Embryonic facial prominence (tissue), 1 donor: ENCODE data around the gene DCLRE1B.
A peak's percentile ranks its signal among the peaks of the same experiment; 100 is the strongest.

Experiments used
- DNase-seq: peaks from one replicate; pipeline ENCODE4 v3.0.0-alpha.2; 2016; ENCODE audit errors: extremely low spot score

DCLRE1B gene

DNA sequence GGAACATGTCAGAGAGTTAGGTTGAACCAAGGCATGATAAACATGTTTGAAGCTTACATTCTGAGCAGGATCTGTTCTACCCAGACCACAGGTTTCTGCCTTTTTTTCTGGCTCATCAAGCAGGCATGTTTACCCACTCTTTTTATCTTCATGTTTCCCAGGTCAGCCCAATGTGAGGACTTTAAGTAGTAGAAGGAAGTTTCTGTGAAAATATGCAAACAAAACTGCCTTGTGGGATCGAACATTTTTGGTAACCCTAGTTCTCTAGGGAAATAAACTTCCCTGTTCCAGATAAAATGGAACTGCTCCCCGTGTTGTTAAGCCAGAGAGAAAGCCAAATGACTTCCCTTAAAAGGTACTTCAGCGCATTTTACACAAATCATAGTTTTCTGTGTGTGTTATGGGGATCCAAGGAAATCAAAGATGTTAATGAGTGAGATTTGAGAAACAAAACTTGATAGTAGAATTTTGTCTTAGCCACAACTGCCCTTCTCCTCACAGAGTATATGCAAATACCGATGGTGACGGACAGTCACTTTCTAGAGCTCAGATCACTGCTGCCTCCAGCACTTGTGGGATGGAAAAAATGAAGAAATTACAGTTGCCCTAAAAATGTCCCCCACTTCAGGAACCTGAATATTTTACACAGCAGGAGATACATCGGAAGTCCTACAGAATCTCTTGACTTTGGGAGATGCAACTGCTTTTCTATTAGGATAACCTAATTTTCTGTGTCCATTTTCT, 23.2 kb downstream of the DCLRE1B start:
- DNase-seq = no peak

DNA sequence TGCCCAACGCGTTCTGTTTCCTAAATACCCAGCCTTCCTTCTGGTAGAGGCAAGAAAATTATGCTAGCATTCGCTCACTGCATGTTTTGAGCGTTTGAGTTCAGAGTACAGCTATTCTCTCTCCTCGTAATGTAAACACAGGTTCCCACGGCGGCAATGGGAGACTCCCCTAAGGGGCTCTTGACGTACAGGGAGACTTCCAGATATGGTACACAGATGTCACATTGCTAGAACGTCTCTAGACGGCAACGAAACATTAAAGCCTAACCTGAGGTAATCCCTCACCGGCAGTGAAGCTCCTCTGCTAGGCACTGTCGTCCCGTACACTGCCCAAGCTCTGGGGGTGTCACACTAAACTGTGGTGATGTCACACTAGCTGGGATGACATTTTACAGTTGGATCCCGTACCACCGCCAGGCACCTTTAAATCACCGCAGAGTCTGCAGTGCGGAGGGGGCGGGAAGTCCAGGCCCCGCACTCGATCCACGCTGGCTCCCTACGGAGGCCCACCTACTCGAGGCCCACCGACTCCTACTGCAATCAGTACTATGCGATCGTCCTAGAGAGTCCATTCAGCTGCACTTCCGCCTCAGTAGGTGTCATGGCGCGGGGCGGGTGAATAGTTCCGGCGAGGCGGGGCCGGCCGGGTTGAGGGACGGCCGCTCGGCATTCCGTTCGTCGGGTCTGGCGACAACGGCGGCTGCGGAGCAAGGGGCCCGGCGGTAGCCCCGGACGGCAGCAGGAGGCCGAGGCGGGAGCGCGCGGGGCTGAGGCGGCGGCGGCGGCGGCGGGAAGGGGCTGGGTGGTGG, 24.0 kb downstream of the DCLRE1B start, which contains the start of gene HIPK1:
HIPK1 (plus strand) TSS at position 384 of the 809 bp plus-strand sequence.
- peak; percentile 91 for DNase-seq

DNA sequence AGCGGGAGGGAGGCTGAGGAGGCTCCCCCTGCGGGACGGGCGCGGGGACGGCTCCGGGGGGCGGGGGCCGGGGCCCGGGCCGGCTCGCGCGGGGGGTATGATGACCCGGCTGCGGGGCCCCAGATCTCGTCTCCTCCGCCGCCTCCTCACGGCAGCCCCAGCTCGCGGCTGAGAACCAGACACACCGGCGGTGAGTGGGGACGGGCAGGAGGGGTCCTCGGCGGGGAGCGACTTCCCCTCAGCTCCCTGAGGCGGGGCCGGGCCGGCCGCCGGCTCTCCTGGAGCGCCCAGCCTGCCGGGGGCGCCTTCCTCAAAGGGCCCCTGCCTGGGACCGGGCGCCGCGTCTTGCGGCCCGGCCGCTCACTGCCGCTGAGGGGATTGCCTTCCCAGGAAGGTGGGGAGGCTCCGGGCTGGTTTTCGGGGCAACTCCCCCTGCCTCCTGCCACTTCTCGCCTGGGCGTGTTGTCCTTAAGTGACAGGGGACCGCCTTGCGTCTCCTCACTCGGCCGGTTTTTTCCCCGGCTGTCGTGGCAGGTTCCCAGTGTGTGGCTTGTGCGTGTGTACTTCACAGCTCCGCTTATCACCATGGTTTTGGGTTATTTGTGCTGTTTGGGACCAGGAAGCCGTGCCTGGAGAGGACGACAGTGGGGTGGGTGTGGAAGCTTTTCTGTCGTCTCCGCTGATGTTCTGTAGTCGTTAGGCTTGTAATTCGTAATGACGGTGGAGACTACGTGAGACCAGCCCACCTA, 24.8 kb downstream of the DCLRE1B start:
- DNase-seq = no peak

DNA sequence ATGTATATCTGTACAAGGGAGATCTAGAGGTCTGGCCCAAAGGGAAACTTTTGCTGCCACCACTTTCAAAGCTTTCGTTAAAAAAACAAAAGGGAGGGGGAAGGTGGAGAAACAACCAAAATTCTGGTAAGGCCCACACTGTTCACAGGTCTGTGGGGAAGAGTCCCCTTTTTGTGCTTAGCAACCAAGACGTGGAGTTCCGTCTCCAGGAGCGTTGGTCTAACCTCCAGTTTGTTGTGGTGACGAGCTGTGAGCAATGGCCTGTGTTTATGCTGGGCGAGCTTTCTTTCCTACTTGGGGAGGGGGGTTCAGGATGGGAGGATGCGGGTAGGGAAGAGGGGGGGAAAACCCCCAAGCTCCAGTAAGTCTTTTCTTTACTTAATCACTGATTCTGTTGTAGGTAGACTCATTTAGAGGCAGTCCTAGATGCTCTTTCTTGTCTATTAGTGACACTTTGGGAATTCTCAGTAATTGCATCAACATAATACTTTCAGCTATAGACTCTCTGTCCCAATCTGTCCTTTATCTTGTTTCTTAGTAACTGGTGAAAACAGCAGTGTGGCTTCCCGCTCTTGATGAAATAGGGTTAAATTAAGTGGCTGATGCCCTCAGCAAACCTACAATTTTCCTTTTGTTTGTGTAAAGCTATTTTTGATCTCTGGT, 25.5 kb downstream of the DCLRE1B start:
- DNase-seq = peak; percentile 96

DNA sequence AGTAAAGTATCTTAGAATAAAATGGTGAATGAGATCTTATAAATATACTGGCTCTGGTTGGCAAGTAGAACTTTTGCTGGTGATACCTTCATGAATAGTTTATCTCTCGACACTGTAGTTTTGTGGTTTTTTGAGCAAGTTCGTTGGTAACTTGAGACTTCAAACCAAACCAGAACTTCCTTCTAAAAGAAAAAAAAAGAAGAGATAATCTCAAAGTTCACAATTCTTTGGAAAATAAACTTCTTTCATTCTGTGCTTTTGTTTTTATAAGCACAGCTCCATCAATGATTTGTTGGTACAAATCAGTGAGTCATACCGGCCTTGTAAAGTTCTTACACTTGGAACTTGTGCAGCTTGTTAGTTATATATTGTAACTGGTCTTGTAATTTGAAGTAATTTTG, 26.3 kb downstream of the DCLRE1B start:
- DNase-seq = peak; percentile 22

DNA sequence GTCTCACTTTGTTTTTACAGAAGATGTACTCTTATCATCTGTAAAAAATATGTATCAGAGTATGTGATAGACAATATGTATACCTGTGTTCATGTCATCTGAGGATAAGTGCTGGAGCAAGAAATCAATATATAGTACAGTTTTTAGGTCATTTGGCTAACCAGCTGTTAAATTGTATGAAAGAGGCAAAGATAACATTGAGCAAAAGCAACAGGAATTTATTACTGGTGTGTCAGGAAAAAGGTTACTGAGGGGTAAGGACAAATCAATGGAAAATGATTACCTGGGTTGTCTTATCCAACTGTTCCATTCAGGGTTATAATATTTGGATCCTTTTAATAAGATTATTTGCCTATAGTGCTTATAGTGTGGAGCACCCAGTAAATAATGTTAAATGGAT, 28.9 kb downstream of the DCLRE1B start:
- DNase-seq = no peak

DNA sequence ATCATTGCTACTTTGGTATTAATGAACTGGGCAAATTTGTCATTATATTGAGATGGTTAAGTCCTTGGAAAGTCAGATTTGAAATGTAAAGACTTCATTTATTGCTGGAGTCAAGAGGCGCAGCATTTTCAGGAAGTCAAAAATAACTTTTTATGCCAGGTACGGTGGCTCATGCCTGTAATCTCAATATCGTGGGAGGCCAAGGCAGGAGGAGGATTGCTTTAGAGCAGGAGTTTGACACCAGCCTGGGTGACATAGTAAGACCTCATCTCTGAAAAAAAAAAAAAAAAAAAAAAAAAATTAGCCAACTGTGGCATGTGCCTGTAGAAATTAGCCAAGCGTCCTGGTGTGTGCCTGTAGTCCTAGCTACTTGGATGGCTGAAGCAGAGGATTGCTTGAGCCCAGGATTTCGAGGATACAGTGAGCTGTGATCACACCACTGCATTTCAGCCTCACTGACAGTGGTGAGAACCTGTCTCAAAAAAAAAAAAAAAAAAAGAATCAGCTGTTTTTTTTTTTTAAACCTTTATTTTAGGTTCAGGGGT, 29.5 kb downstream of the DCLRE1B start:
- no peak for DNase-seq

DNA sequence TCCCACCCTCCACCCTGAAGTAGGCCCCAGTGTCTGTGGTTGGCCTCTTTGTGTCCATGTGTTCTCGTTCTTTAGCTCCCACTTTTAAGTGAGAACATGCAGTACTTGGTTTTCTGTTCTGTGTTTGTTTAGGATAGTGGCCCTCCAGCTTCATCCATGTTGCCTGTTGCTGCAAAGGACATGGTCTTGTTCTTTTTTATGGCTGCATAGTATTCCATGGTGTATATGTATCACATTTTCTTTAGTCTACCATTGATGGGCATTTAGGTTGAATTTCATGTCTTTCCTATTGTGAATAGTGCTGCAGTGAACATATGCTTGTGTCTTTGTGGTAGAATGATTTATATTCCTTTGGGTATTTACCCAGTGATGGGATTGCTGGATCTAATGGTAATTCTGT, 30.1 kb downstream of the DCLRE1B start:
- DNase-seq = no peak

DNA sequence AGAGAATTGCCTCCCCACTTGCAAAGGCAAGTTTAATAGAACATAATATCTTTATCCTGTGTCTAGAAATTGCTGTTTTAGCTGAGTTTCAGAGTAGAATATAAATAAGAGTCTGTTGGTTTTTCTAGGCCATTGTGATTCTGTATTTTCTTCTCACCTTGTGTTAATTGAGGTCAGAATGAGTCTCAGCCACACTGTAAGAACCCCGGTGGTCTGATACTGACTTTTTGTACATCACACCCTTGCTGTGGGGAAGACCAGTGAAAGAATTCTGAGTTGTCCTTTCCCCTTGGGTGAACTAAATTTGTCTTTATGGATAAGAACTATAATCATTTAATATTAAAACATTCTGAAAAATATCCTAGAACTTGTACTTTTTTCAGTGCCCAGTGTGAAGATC, 30.8 kb downstream of the DCLRE1B start:
- no peak for DNase-seq

DNA sequence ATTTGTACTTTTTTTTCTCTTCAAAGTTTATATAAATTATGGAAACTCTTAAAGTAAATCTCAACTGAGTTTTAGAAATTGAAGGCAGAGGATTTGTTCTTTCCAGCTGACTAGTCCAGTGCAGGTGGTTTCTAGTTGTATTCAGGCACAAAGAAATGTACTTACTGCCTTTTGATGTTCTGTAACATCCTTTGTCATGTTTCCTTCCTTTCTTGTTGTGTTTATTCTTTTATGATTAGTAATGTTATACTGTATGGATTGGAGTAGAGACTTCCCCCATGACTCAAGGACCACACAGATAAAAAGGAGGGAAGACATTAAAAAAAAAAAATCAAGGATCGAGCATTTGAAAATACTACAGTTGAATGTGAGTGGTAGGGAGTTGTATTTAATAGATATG, 32.0 kb downstream of the DCLRE1B start:
- no peak for DNase-seq

DNA sequence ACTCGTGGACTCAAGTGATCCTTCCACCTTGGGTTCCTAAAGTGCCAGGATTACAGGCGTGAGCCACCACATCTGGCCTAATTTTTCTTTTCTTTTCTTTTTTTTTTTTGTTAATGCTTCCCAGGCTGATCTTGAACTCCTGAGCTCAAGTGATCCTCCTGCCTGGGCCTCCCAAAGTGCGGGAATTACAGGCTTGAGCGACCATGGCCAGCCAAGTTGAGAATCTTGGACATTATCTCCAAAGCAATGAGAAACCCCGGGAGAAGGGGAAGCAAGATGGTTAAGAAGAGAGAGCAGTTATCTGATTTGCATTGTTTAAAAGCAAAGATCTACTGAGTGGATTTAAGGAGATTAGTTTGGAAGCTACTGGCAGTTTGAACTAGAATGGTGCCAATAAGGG, 33.1 kb downstream of the DCLRE1B start:
- DNase-seq = no peak

DNA sequence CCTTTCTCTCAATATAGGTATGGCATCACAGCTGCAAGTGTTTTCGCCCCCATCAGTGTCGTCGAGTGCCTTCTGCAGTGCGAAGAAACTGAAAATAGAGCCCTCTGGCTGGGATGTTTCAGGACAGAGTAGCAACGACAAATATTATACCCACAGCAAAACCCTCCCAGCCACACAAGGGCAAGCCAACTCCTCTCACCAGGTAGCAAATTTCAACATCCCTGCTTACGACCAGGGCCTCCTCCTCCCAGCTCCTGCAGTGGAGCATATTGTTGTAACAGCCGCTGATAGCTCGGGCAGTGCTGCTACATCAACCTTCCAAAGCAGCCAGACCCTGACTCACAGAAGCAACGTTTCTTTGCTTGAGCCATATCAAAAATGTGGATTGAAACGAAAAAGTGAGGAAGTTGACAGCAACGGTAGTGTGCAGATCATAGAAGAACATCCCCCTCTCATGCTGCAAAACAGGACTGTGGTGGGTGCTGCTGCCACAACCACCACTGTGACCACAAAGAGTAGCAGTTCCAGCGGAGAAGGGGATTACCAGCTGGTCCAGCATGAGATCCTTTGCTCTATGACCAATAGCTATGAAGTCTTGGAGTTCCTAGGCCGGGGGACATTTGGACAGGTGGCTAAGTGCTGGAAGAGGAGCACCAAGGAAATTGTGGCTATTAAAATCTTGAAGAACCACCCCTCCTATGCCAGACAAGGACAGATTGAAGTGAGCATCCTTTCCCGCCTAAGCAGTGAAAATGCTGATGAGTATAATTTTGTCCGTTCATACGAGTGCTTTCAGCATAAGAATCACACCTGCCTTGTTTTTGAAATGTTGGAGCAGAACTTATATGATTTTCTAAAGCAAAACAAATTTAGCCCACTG, 35.5 kb downstream of the DCLRE1B start:
- DNase-seq = no peak

DNA sequence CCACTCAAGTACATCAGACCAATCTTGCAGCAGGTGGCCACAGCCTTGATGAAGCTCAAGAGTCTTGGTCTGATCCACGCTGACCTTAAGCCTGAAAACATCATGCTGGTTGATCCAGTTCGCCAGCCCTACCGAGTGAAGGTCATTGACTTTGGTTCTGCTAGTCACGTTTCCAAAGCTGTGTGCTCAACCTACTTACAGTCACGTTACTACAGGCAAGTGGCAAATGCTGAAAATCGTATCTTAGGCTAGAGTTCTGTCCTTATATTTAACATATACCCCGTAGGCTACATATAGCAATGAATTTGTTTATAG, 36.1 kb downstream of the DCLRE1B start:
- DNase-seq = no peak

DNA sequence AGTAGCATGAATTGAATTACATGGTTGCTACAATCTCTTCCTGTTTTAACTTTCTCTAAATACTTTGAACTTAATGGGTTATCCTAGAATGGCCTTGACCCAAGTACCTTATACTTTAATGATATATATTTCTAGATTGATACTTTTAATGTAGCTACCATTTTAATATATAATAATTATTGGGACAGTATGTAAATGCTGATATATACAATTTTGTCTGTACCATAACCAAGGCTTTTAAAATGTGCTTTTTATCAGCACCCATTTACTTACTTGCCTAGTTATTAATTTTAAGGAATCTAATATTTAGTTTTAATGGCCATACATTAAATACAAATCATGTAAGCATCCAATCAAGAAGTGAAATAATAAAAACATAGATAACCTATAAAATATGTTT, 37.4 kb downstream of the DCLRE1B start:
- DNase-seq = no peak

DNA sequence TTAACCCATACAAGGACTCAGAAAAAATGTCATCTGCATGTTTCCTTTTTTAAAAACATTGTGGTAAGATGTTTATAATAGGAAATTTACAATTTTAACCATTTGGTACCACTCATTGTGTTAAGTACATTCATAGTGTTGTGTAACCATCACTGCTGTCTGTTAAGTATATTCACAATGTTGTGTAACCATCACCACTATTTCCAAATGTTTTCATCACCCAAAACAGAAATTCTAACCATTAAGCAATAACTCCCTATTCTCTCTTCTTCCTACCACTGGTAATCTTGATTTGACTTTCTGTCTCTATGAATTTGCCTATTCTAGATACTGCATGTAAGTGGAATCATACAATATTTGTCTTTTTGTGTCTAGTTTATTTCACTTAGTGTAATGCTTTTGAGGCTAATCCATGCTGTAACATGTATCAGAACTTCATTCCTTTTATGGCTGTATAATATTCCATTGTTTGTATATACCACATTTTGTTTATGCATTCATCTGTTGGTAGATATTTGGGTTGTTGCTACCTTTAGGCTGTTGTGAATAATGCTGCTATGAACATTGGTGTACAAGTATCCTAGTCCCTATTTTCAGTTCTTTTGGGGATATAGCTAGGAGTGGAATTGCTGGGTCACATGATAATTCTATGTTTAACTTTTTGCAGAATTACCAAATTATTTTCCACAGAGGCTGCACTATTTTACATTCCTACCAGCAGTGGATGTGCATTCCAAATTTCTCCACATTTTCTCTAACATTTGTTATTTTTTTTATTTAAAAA, 38.1 kb downstream of the DCLRE1B start:
- DNase-seq = no peak

DNA sequence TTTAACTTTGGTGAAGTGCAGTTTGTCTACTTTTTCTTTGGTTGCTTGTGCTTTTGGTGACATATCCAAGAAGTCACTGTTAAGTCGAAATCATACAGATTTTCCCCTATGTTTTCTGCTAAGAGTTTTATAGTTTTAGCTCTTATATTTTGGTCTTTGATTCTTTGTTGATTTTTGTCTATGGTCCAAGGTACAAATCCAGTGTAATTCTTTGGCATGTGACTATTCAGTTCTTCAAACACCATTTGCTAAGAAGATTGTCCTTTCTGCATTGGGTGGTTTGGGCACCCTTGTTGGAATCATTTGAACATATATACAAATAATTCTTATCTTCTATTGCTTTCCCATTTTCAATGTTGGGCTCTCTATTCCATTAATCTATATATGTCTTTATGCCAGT, 40.2 kb downstream of the DCLRE1B start:
- DNase-seq = no peak

DNA sequence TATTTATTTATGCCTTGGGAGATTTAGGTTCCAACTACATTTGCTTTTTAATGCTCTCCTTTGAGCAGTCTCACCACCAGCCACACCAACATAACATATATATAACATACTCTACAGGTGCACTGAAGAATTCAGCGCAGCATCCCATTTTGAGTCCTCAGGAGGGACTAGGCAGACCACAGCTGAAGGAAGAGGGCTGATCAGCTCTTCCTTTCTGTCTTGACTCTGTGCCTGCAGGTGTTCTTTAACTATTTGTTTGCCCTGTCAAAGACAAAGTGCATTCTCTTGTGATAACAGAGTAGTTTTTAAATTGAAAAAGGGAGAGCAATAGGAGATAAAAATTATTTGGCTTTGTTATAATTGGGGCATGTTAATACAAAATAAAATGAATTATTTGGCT, 41.0 kb downstream of the DCLRE1B start:
- DNase-seq = no peak

DNA sequence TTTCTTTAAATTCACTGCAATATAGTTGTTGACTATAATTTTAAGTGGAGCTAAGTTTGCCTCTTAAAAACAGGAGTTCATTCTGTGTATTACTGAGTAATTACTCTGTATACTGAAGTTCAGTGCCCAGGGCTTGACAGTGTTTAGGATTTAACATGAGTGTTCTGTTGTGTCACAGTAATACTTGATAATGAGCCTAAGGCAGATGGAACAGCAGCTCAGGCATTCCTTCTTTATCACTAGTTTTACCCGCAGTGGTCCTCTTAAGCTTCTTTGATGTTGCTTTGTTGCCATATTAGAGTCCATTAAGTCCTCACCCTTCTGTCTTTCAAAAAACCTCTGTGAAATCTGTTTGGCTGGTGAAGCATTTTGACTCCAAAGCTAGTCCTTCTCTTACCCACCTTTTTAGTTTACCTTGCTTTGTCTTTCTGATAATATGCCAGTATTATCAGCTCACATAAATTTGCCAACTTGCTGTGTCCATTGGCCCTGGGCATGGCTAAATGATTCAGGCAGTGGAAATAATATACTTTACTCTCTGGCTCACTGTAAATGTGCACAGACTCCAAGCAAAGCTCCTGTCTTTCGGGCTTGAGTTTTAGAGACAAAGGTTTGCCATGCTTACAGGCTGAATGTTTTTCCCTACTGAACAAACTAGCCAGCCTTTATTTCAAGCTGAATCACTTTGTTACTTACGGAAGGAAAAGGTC, 41.7 kb downstream of the DCLRE1B start:
- no peak for DNase-seq

DNA sequence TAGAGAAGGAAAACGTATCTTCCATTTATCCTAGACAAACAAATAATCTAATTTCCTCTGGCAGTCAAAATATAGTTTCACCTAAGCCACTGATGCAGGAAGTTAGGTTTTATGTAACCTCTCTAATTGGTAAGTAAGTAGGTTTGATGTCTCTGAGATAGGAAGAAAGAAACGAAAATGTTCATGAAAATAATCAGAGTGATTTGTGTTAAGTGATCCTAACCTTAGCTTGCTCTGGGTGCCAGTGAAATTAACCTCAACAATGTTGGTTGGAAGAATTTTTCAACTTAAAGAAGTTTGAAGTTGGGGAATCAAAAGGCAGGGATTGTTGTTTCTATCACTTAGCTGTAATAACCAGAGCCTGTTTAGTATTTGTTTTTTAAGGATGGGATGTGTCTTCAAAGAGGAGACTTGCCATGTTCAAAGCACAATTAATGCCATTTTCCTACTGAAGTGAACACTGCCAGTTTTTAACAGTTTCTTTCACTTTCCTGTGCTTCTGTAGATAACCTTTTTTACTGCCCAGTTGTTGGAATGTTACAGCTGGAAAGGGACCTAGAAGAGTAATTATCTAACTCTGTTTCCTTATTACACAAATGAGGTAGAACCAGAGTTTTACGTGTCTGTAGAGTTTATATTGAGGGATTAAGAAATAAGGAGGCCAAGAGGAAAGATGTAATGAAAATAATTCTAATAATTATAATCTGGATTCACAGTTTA, 42.4 kb downstream of the DCLRE1B start:
- DNase-seq = no peak
